Thyroid gland (tissue), 4 donors: ENCODE data around the gene TEN1.

ENCODE experiments used
- POLR2A ChIP-seq, 2 donors: fragments of 450-650 bp; IDR thresholded peaks; one replicate each; pipeline ENCODE4 v1.6.1; 2017; ENCODE audit warnings: antibody characterized with exemption in 2 of 2, mild to moderate bottlenecking in 2 of 2, moderate library complexity in 1 of 2
- TF ChIP-seq, protein P1 (sequence below), 6 experiments: fragments of 200-600 bp in 3 of 6; fragments of 450-650 bp in 3 of 6; sonication (generic) in 3 of 6; IDR thresholded peaks; one replicate each; pipeline ENCODE4 v1.5.1; 2016 to 2019; ENCODE audit warnings: antibody characterized with exemption in 6 of 6, mild to moderate bottlenecking in 2 of 6, inconsistent platforms in 1 of 6, moderate library complexity in 1 of 6

DNA sequence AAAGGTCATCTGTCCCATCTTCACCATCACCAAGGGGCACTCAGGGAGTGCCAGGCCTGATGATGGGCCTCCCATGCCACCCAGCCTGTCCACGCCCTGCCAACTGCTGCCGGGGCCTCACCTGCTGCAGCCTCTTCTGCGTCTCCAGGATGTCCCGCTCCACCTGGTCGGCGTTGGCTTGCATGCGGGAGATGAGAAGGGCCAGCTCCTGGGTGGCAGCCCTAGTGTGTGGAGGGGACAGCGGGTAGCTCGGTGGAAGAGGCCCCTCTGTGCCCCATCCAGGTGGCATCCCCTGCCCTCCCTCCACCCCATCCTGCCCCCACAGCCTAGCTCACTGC is 44.8 kb downstream of the TEN1 start:
- TF ChIP-seq, protein P1, sequence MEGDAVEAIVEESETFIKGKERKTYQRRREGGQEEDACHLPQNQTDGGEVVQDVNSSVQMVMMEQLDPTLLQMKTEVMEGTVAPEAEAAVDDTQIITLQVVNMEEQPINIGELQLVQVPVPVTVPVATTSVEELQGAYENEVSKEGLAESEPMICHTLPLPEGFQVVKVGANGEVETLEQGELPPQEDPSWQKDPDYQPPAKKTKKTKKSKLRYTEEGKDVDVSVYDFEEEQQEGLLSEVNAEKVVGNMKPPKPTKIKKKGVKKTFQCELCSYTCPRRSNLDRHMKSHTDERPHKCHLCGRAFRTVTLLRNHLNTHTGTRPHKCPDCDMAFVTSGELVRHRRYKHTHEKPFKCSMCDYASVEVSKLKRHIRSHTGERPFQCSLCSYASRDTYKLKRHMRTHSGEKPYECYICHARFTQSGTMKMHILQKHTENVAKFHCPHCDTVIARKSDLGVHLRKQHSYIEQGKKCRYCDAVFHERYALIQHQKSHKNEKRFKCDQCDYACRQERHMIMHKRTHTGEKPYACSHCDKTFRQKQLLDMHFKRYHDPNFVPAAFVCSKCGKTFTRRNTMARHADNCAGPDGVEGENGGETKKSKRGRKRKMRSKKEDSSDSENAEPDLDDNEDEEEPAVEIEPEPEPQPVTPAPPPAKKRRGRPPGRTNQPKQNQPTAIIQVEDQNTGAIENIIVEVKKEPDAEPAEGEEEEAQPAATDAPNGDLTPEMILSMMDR (IDR thresholded peaks at IDR 0.05), result no peak
- TF ChIP-seq POLR2A (IDR thresholded peaks at IDR 0.05), result no peak
